ENCODE results near the gene ARL6IP6.
A peak's percentile ranks its signal among the peaks of the same experiment; 100 is the strongest.

- TF ChIP-seq POLR2AphosphoS5 (IDR thresholded peaks at IDR 0.05; ENCODE audit: low read depth) = peak; percentile 94
- TF ChIP-seq CTCF (conservative IDR thresholded peaks at IDR 0.05; ENCODE audit: low read depth in 2 of 2) = no peak
- no peak for TF ChIP-seq EZH2 (IDR thresholded peaks at IDR 0.05; ENCODE audit: low read depth, unreplicated experiment)
- TF ChIP-seq EZH2phosphoT487 (IDR thresholded peaks at IDR 0.05; ENCODE audit: unreplicated experiment) = no peak
- peak; percentile 89 for TF ChIP-seq ETS1 (IDR thresholded peaks at IDR 0.05)
- no peak for TF ChIP-seq ZNF114 (CRISPR knock-in tag; IDR thresholded peaks at IDR 0.05)
- TF ChIP-seq CREB1 (CRISPR knock-in tag; IDR thresholded peaks at IDR 0.05; ENCODE audit: low read depth) = peak; percentile 90
Measured at GRCh38 chr2:152717228-152718075, 968 bp upstream of the ARL6IP6 start, which contains the start of gene PRPF40A.
